Measurements from ENCODE around the gene CNFN. TPM values are rescaled to one million over a fixed set of nuclear protein-coding genes. Genes with fewer than 3 reads are reported as not detected.

CNFN gene
- total and polyA plus RNA-seq, 2 donors (not counting 1 experiment from before 2014, with no cell fraction given) = not detected

DNA sequence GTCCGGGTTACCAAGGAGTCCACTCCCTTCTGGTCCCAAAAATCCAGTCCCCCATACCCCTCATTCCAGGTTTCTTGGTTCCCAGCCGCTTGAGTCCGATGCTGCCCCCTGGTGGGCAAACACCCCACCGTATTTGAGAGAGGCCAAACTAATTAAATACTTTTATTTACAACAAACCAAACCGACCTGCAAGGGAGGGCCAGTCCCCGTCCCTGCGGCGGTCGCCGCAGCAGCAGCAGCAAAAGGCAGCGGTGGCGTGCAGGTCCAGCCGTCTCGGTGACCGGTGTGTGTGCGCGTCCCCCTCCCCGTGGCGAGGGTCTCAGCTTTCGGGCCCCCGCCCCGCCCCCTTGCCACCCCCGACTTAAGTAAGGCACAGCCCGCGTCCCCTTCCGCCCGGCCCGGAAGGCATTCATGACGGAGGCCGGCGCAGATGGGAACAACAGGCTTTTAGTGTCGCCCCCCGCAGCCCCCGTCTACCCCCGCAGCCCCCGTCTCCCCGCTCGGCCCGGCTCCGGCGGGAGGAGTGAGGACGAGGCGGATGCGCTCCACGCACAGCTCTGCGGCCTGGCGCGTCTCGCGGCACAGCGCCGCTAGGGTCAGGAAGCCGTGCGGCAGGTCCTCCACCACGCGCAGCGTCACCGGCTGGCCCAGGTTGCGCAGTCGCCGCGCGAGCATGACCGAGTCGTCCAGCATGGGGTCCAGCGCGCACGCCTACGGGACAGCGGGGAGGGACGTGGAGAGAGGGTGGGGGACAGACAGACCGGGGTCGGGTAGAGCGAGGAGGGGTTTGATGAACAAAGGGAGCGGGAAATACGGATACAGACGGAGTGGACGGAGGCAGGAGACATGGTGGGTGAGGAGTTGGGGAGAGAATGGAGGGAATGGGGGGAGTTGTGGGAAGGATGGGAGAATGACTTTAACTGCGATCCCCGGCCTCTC is 11.5 kb upstream of the CNFN start:
- no peaks in the 10 kb centered on the region for H3K36me3 ChIP-seq (ENCODE audit: control insufficient read depth, insufficient read depth, low read length)

DNA sequence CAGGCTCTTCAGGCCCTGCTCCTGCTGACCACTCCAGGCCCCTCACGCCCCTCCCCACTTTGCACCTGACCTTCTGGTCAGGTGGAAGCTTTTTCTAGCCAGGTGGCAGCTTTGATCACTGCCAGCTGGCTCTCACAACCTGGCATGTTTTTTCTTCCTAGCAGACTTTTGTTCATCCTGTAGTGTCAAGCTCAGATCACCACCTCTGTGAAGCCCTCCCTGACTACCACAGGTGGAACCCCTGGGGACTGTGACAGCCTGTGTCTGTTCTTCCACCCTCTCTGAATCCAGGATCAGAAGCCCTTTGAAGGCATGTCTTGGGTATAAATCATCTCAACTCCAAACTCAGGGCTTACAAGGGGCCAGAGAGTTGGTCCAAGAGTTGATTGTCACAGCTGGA is 10.3 kb upstream of the CNFN start:
- TF ChIP-seq, protein P1, sequence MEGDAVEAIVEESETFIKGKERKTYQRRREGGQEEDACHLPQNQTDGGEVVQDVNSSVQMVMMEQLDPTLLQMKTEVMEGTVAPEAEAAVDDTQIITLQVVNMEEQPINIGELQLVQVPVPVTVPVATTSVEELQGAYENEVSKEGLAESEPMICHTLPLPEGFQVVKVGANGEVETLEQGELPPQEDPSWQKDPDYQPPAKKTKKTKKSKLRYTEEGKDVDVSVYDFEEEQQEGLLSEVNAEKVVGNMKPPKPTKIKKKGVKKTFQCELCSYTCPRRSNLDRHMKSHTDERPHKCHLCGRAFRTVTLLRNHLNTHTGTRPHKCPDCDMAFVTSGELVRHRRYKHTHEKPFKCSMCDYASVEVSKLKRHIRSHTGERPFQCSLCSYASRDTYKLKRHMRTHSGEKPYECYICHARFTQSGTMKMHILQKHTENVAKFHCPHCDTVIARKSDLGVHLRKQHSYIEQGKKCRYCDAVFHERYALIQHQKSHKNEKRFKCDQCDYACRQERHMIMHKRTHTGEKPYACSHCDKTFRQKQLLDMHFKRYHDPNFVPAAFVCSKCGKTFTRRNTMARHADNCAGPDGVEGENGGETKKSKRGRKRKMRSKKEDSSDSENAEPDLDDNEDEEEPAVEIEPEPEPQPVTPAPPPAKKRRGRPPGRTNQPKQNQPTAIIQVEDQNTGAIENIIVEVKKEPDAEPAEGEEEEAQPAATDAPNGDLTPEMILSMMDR (conservative IDR thresholded peaks at IDR 0.05 in 1 of 2, IDR thresholded peaks at IDR 0.05 in 1 of 2; ENCODE audit: low read depth in 1 of 2, low read length in 2 of 2) = no peak
- no peak for TF ChIP-seq EZH2 (IDR thresholded peaks at IDR 0.05; ENCODE audit: low read length, missing control alignments)

More for the DNA sequence above, 11.5 kb upstream of the CNFN start:
- peak overlapping the region; percentile 76 for H2AFZ ChIP-seq (ENCODE audit: low read length)
- peaks cover 2% of the 10 kb centered on the region for H3K79me2 ChIP-seq (ENCODE audit: control insufficient read depth, insufficient read depth, low read length)
- H3K27ac ChIP-seq (ENCODE audit: insufficient read depth, low read length) = no peak overlapping the region
- DNase-seq (ENCODE audit: low read depth in 2 of 2) = peak; percentile 59 to 81
- H4K20me1 ChIP-seq (ENCODE audit: control insufficient read depth, extremely low read depth, insufficient read depth, low read length) = no peaks in the 10 kb centered on the region
- TF ChIP-seq, protein P1 (conservative IDR thresholded peaks at IDR 0.05 in 1 of 2, IDR thresholded peaks at IDR 0.05 in 1 of 2; ENCODE audit: low read depth in 1 of 2, low read length in 2 of 2) = peak; percentile 79 to 80
- TF ChIP-seq EZH2 (IDR thresholded peaks at IDR 0.05; ENCODE audit: low read length, missing control alignments) = no peak
- no peaks in the 10 kb centered on the region for H3K27me3 ChIP-seq (ENCODE audit: control insufficient read depth, insufficient read depth, low read length)
- peak overlapping the region; percentile 23 for H3K9ac ChIP-seq (ENCODE audit: insufficient read depth, low read length)
- H3K4me3 ChIP-seq (replicated peaks in 1 of 4; ENCODE audit: control extremely low read depth in 1 of 4, insufficient read depth in 1 of 4, low read depth in 3 of 4, low read length in 4 of 4) = peak overlapping the region; percentile 44 to 59 (median 56)
- peaks cover 6% of the 10 kb centered on the region for H3K4me1 ChIP-seq (ENCODE audit: control insufficient read depth, extremely low read depth, insufficient read depth, low read length)
- H3K4me2 ChIP-seq (ENCODE audit: extremely low read depth, insufficient read depth, low read length) = peak overlapping the region; percentile 80
- H3K9me3 ChIP-seq (ENCODE audit: control insufficient read depth, insufficient read depth, low read depth, low read length) = no peaks in the 10 kb centered on the region

DNA sequence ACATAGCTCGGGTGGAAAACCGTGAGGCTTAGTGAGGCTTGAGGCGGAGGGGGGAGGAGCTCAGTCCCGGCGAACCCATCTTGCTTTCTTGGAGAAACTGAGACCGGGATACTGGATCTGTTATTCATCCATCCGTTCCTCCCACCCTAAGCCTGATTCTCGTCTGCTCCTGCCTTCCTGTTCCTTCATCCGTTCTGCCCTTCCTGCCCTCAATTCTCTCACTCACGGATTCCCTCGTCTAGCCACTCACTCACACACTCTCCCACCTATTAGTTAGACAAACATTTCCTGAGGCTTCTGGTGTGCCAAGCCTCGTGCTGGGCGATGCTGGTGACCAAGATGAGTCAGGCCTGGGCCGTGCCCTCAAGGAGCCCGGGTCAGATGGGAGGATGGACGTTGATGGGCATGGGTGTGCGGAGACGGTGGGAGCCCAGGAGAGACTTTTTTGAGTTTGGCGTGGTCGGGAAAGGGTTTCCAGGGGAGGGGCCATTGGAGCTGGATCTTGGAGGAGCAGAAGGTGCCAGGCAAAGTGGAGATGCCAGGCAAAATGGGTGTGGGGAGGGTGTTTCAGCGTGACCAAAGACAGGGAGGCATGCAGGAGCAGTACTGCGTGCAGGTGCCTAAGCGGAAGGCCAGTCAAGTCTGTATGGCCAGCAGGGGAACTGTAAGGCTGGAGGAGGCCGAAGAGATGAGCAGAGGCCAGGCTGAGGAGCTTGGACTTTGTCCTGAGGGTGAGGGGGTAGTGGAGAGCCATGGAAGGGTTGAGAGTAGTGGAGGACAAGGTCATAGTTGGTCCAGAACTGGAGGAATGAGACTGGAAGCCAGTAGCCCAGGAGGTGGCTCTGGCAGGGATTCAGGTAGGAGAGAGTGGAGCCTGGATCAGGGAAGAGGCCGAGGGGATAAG is 7.4 kb upstream of the CNFN start:
- Histone ChIP-seq H4K20me1 (ENCODE audit: control insufficient read depth, extremely low read depth, insufficient read depth, low read length) (no peaks in the 10 kb centered on the region), H3K9me3 (ENCODE audit: control insufficient read depth, insufficient read depth, low read depth, low read length) (no peaks in the 10 kb centered on the region), H2AFZ (ENCODE audit: low read length) (peak overlapping the region; percentile 95), H3K4me3 (replicated peaks in 1 of 4; ENCODE audit: control extremely low read depth in 1 of 4, insufficient read depth in 1 of 4, low read depth in 3 of 4, low read length in 4 of 4) (peak overlapping the region; percentile 64 to 79 (median 73)), H3K4me2 (ENCODE audit: extremely low read depth, insufficient read depth, low read length) (peak overlapping the region; percentile 94), H3K79me2 (ENCODE audit: control insufficient read depth, insufficient read depth, low read length) (peaks cover 2% of the 10 kb centered on the region), H3K27me3 (ENCODE audit: control insufficient read depth, insufficient read depth, low read length) (no peaks in the 10 kb centered on the region), H3K4me1 (ENCODE audit: control insufficient read depth, extremely low read depth, insufficient read depth, low read length) (peaks cover 6% of the 10 kb centered on the region), H3K27ac (ENCODE audit: insufficient read depth, low read length) (peak overlapping the region; percentile 86), H3K9ac (ENCODE audit: insufficient read depth, low read length) (peak overlapping the region; percentile 64), H3K36me3 (ENCODE audit: control insufficient read depth, insufficient read depth, low read length) (no peaks in the 10 kb centered on the region)
- no peak for DNase-seq (ENCODE audit: low read depth in 2 of 2)
- TF ChIP-seq, protein P1 (conservative IDR thresholded peaks at IDR 0.05 in 1 of 2, IDR thresholded peaks at IDR 0.05 in 1 of 2; ENCODE audit: low read depth in 1 of 2, low read length in 2 of 2) = no peak
- no peak for TF ChIP-seq EZH2 (IDR thresholded peaks at IDR 0.05; ENCODE audit: low read length, missing control alignments)

More for the DNA sequence above, 10.3 kb upstream of the CNFN start:
- Histone ChIP-seq H3K4me3 (replicated peaks in 1 of 4; ENCODE audit: control extremely low read depth in 1 of 4, insufficient read depth in 1 of 4, low read depth in 3 of 4, low read length in 4 of 4) (no peak overlapping the region), H2AFZ (ENCODE audit: low read length) (no peak overlapping the region), H3K36me3 (ENCODE audit: control insufficient read depth, insufficient read depth, low read length) (no peaks in the 10 kb centered on the region), H4K20me1 (ENCODE audit: control insufficient read depth, extremely low read depth, insufficient read depth, low read length) (no peaks in the 10 kb centered on the region), H3K9me3 (ENCODE audit: control insufficient read depth, insufficient read depth, low read depth, low read length) (no peaks in the 10 kb centered on the region), H3K27me3 (ENCODE audit: control insufficient read depth, insufficient read depth, low read length) (no peaks in the 10 kb centered on the region), H3K4me2 (ENCODE audit: extremely low read depth, insufficient read depth, low read length) (no peak overlapping the region), H3K79me2 (ENCODE audit: control insufficient read depth, insufficient read depth, low read length) (peaks cover 2% of the 10 kb centered on the region), H3K27ac (ENCODE audit: insufficient read depth, low read length) (no peak overlapping the region), H3K4me1 (ENCODE audit: control insufficient read depth, extremely low read depth, insufficient read depth, low read length) (peaks cover 6% of the 10 kb centered on the region), H3K9ac (ENCODE audit: insufficient read depth, low read length) (no peak overlapping the region)
- DNase-seq (ENCODE audit: low read depth in 2 of 2) = no peak

All from fibroblast of lung (primary cell).